KMS-11 (cell line): Measurements from ENCODE around the gene FAM13A.

Experiments
- H2AFZ ChIP-seq: fragments of 200-600 bp; sonication (generic); 2 replicates; pipeline ENCODE4 v1.6.1; 2016; ENCODE audit warnings: antibody characterized with exemption, mixed run types, low read depth
- H3K27ac ChIP-seq: fragments of 200-600 bp; sonication (generic); 2 replicates; pipeline ENCODE4 v1.6.1; 2016; ENCODE audit warnings: mild to moderate bottlenecking, mixed run types
- H3K27me3 ChIP-seq: fragments of 200-600 bp; sonication (generic); 2 replicates; pipeline ENCODE4 v1.6.1; 2017; ENCODE audit warnings: mild to moderate bottlenecking, low read depth, mixed run types, moderate library complexity; ENCODE audit not compliant: insufficient read depth
- H3K36me3 ChIP-seq: fragments of 200-600 bp; sonication (generic); 2 replicates; pipeline ENCODE4 v1.6.1; 2017; ENCODE audit warnings: mild to moderate bottlenecking, mixed run types; ENCODE audit not compliant: insufficient read depth
- H3K4me1 ChIP-seq: fragments of 200-600 bp; sonication (generic); 2 replicates; pipeline ENCODE4 v1.6.1; 2016; ENCODE audit warnings: mild to moderate bottlenecking, low read depth, mixed run types; ENCODE audit not compliant: poor library complexity, severe bottlenecking
- H3K4me2 ChIP-seq: fragments of 200-600 bp; sonication (generic); 2 replicates; pipeline ENCODE4 v1.7.0; 2016; ENCODE audit warnings: mild to moderate bottlenecking, mixed run types
- H3K4me3 ChIP-seq: fragments of 200-600 bp; sonication (generic); IDR thresholded peaks from 2 replicates; pipeline ENCODE4 v1.6.1; 2017; ENCODE audit warnings: low read depth, low read length, mixed read lengths; ENCODE audit not compliant: insufficient read depth
- H3K79me2 ChIP-seq: fragments of 200-600 bp; sonication (generic); 2 replicates; pipeline ENCODE4 v1.6.1; 2016; ENCODE audit warnings: low read depth, mixed run types; ENCODE audit not compliant: insufficient read depth
- H3K9ac ChIP-seq: fragments of 200-600 bp; sonication (generic); 2 replicates; pipeline ENCODE4 v1.6.1; 2016; ENCODE audit warnings: mild to moderate bottlenecking, mixed run types
- H4K20me1 ChIP-seq: fragments of 200-600 bp; sonication (generic); 2 replicates; pipeline ENCODE4 v1.6.1; 2016; ENCODE audit warnings: mild to moderate bottlenecking, mixed run types; ENCODE audit not compliant: insufficient read depth
- TF ChIP-seq, protein P1 (sequence below): fragments of 200-600 bp; sonication (generic); conservative IDR thresholded peaks from 2 replicates; pipeline ENCODE4 v1.6.1; 2017; ENCODE audit warnings: low read depth, mild to moderate bottlenecking, antibody characterized with exemption, low read length, moderate library complexity, mixed read lengths

The FAM13A gene

DNA sequence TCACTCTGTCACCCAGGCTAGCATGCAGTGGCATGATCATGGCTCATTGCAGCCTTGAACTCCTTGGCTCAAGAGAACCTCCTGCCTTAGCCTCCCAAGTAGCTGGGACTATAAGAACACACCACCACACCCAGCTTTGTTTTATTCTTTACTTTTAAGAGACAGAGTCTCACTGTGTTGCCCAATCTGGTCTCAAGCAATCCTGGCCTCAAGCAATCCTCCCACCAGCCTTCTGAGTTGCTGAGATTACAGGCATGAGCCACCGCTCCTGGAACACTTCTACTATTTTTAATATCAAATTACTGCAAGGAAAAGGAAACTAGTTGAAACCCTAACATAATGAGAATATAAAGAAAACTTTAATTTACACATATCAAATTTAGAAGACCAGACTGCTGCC, 85.4 kb downstream of the FAM13A start:
- Histone ChIP-seq H3K9ac (no peak overlapping the region), H3K27ac (no peak overlapping the region), H3K36me3 (no peaks in the 10 kb centered on the region), H4K20me1 (no peaks in the 10 kb centered on the region), H3K4me1 (no peaks in the 10 kb centered on the region), H3K4me3 (no peak overlapping the region), H3K4me2 (no peak overlapping the region), H3K27me3 (no peaks in the 10 kb centered on the region), H3K79me2 (no peaks in the 10 kb centered on the region), H2AFZ (no peak overlapping the region)
- TF ChIP-seq, protein P1, sequence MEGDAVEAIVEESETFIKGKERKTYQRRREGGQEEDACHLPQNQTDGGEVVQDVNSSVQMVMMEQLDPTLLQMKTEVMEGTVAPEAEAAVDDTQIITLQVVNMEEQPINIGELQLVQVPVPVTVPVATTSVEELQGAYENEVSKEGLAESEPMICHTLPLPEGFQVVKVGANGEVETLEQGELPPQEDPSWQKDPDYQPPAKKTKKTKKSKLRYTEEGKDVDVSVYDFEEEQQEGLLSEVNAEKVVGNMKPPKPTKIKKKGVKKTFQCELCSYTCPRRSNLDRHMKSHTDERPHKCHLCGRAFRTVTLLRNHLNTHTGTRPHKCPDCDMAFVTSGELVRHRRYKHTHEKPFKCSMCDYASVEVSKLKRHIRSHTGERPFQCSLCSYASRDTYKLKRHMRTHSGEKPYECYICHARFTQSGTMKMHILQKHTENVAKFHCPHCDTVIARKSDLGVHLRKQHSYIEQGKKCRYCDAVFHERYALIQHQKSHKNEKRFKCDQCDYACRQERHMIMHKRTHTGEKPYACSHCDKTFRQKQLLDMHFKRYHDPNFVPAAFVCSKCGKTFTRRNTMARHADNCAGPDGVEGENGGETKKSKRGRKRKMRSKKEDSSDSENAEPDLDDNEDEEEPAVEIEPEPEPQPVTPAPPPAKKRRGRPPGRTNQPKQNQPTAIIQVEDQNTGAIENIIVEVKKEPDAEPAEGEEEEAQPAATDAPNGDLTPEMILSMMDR, result no peak

DNA sequence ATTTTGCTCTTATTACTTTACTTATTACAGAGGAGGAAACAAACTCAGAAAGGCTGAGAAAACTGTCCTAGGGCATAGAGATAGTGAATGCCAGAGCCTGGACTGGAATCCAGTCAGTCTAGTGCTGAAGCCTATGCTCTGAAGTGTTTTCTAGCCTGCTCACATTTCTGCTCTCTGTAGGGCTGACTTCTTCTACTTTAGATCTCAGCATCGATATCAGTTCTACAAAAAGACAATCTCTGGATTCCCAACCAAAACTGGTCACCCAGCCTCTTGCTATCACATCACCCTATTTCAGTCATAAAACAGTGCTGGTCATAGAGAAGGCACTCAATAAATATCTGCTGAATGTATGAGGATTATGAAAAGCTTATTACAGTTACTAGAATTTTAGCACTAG, 87.2 kb downstream of the FAM13A start:
- Histone ChIP-seq H3K4me1 (no peaks in the 10 kb centered on the region), H3K79me2 (no peaks in the 10 kb centered on the region), H3K9ac (no peak overlapping the region), H3K4me3 (no peak overlapping the region), H3K36me3 (no peaks in the 10 kb centered on the region), H4K20me1 (no peaks in the 10 kb centered on the region), H3K4me2 (no peak overlapping the region), H3K27me3 (no peaks in the 10 kb centered on the region), H3K27ac (no peak overlapping the region), H2AFZ (no peak overlapping the region)
- TF ChIP-seq, protein P1, result no peak

DNA sequence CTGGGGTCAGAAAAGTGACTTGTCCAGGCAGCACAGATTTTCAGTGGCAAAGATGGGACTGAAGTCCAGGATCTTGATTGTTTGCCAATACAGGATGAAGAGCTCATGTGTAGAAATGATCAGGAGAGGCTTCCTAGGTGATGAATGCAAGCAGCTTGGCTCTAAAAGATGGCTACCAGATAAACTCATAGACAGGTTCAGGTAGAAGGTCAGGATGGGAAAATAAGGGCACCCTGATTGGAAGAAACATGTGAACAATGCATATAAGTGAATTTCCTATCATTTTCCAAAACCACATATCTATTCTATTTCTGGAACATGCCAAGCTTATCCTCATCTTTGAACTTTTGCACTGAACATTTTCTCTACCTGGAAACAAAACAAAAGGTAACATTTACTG, 87.7 kb downstream of the FAM13A start:
- H3K27ac ChIP-seq, result no peak overlapping the region
- TF ChIP-seq, protein P1, result no peak
- no peak overlapping the region for H3K4me3 ChIP-seq
- H2AFZ ChIP-seq, result no peak overlapping the region
- H3K4me2 ChIP-seq, result no peak overlapping the region
- H3K36me3 ChIP-seq, result no peaks in the 10 kb centered on the region
- H4K20me1 ChIP-seq, result no peaks in the 10 kb centered on the region
- no peaks in the 10 kb centered on the region for H3K4me1 ChIP-seq
- H3K9ac ChIP-seq, result no peak overlapping the region
- H3K79me2 ChIP-seq, result no peaks in the 10 kb centered on the region
- no peaks in the 10 kb centered on the region for H3K27me3 ChIP-seq

DNA sequence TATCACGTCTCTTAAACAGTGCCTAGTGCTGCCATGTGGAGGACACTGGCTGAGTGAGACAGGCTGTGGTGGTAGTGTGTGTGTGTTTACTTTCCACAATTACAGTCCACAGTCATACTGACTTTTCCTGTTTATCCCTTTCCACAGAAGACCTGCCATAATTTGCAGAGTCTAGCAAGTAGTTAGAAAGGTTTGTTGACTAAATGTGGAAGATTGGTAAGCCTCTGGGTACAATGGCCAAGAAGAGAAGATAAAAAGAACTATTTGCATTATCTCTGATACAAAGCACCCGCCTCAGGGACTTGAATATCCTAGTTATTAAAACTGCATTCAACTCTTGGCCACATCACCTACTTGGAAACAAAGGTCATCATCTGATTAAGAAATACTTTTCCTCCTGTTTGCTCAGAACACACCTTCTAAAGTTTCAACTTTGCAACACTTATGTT, 89.1 kb downstream of the FAM13A start:
- H3K36me3 ChIP-seq, result no peaks in the 10 kb centered on the region
- no peaks in the 10 kb centered on the region for H3K27me3 ChIP-seq
- TF ChIP-seq, protein P1, result no peak
- H3K9ac ChIP-seq, result no peak overlapping the region
- no peaks in the 10 kb centered on the region for H3K79me2 ChIP-seq
- no peaks in the 10 kb centered on the region for H4K20me1 ChIP-seq
- no peak overlapping the region for H3K4me2 ChIP-seq
- H3K27ac ChIP-seq, result no peak overlapping the region
- no peak overlapping the region for H3K4me3 ChIP-seq
- H3K4me1 ChIP-seq, result no peaks in the 10 kb centered on the region
- no peak overlapping the region for H2AFZ ChIP-seq
